Left renal pelvis (tissue), 4 donors: ENCODE data around the gene CPO. TPM values are rescaled to one million over a fixed set of nuclear protein-coding genes. Genes with fewer than 3 reads are reported as not detected.

Source experiments
- DNase-seq, 4 donors: peaks; one replicate each; pipeline ENCODE4 v3.0.0-alpha.2; 2013; ENCODE audit warnings: low read depth in 4 of 4, low spot score in 3 of 4
- polyA plus RNA-seq, 4 donors: library from polyadenylated mRNA; unstranded; fragments of 120-200 nt; gene quantifications; one replicate each; pipeline ENCODE4 v1.2.1, GENCODE V29; 2013; ENCODE audit not compliant: insufficient read length in 4 of 4

CPO gene
- polyA plus RNA-seq, 4 donors, result 0.90 to 2.0 (median 1.5) TPM

DNA sequence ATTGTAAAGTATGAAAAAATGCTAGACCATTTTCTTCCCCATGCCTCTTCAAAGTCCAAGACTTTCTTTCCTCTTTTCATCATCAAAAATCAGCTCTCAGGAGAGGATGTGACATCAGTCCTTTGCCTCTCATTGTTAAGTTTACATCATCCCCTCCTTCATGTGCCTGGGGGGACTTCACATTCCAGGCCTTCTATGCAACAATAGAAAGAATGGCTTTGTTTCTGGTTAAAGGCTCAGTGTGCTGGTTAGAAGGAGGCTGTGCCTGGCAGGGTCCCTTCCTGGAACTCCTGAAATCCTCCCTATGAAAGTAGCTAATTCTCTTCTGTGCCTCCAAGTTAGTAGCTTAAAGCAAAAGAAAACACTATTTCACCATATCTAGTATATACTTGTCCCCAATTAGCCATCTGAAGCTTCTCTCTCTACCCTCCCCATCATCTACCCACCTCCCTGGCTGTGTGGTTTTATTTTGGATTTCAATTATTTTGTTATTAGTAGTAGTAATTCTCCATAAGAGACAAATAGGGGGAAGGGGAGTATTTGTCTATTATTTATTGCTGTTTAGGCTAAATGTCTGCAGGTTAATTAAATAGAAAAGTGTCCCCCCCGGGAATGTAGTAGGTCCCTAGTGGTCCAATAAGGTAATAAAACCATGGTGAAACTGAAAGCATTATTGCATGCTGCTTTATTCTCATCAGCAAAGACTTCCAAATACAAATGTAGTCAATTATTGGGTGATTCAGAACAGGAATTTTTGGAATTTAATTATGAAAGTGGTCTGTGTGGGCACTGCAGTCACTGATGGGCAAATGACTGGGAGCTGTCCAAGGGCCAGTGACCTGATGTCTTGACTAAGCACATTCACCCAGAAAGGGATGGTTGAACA is 69.0 kb downstream of the CPO start:
- no peak for DNase-seq

DNA sequence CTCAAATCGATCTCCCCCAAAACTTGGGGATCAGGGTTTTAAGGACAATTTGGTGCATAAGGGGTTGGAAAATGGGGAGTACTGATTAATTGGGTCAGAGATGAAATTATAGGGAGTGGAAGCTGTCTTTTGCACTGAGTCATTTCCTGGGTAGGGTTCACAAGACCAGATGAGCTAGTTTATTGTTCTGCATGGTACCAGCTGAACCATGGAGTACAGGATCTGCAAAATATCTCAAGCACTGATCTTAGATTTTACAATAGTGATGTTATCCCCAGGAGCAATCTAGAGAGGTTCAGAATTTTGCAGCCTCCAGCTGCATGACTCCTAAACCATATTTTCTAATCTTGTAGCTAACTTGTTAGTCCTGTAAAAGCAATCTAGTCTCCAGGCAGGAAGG is 73.1 kb downstream of the CPO start:
- DNase-seq, result no peak

DNA sequence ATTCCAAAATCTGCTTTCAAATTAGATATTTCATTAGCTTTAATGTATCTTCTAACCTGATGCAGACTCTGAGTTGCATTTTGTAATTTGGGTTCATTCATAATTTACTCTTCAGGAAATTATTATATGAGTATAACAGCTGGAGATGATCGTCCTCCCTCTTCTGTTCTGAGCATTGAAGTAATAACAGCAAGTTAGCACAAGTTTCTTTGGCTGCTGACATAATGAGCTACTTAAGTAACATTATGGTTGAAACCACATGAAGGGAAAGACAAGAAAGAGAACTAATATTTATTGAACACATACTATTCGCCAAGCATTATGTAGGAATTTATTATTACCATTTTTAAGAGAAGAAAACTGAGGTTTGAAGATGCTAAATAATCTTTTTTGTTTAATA is 75.1 kb downstream of the CPO start:
- no peak for DNase-seq

DNA sequence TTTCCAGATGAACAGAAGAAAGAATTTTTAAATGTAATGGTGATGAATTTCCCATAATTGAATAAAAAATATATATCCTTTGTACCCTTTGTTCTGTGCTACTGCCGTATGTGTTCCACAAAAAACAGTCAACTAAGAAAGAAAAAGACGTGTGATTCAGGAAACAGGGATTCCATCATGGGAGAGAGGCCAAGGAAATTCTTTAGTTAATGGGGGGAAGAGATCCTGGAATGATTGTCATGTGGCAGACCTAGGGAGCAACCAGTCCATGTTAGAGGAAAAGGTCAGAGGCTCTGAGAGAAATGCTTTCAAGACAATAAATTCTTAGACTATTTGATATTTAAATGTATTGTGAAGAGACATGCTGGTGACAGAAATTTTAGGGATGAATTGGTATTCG is 76.6 kb downstream of the CPO start:
- DNase-seq, result no peak

Other genes with a start within 250 kb of the CPO start
- gene DYTN, start 221.1 kb upstream of the CPO start, polyA plus RNA-seq, result not detected
- gene MDH1B, start 174.2 kb upstream of the CPO start, polyA plus RNA-seq, result 10 to 100 TPM in 3 of 4 donors, 1 to 10 TPM in 1; 1.4 to 16.6 (median 13.6) TPM
- 10 to 100 TPM; 28.4 to 43.4 (median 40.0) TPM for gene FASTKD2, start 173.9 kb upstream of the CPO start, polyA plus RNA-seq
- gene KLF7, start 226.4 kb downstream of the CPO start, polyA plus RNA-seq, result 10 to 100 TPM; 18.6 to 34.1 (median 25.6) TPM